Measurements from ENCODE around the gene IKBKG.

The IKBKG gene

DNA sequence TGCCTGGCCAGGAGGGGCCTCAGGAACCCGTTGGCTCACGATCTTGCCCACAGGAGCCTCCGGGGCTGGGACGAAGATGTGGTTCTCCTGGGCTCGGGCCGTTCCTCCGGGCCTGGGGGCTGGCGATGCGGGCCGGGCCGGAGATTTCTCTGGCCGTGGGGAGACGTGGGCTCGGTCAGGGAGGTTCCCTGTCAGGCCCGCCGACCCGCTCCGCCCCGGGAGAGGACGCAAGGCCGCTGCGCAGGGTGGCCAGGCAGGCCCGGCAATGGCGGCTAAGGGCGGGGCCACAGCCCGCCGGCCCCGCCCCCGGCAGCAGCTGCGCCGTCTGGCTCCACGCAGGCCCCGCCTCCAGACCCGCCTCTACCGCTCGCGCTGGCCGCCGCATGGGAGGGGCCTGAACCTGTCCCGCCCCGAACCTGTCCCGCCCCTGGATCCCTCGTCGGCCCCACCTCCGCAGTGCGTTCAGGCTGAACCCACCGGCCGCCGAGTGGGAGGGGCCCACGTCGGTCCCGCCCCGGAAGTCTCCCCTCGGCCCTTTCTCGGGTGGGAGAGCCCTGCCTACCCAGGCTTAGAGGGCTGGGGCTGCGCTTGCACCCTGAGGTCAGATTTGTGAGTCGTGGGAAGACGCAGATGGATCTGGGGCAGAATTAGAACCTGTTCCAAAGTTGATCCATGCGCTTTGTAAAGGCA, 31.3 kb upstream of the IKBKG start, which contains the start of gene FAM3A:
Gene FAM3A, minus strand, starts transcription at position 267 of the 690 bp plus-strand sequence. CDS start 460 bp downstream, outside the sequence.
- TF ChIP-seq, protein P1, sequence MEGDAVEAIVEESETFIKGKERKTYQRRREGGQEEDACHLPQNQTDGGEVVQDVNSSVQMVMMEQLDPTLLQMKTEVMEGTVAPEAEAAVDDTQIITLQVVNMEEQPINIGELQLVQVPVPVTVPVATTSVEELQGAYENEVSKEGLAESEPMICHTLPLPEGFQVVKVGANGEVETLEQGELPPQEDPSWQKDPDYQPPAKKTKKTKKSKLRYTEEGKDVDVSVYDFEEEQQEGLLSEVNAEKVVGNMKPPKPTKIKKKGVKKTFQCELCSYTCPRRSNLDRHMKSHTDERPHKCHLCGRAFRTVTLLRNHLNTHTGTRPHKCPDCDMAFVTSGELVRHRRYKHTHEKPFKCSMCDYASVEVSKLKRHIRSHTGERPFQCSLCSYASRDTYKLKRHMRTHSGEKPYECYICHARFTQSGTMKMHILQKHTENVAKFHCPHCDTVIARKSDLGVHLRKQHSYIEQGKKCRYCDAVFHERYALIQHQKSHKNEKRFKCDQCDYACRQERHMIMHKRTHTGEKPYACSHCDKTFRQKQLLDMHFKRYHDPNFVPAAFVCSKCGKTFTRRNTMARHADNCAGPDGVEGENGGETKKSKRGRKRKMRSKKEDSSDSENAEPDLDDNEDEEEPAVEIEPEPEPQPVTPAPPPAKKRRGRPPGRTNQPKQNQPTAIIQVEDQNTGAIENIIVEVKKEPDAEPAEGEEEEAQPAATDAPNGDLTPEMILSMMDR (IDR thresholded peaks at IDR 0.05; ENCODE audit: insufficient read depth, low read depth, low read length, missing control alignments): no peak
- DNase-seq (ENCODE audit: low read depth): peak; percentile 95
- H3K4me3 ChIP-seq (ENCODE audit: low read depth, low read length): peak within 1 kb of the TSS; percentile 83

DNA sequence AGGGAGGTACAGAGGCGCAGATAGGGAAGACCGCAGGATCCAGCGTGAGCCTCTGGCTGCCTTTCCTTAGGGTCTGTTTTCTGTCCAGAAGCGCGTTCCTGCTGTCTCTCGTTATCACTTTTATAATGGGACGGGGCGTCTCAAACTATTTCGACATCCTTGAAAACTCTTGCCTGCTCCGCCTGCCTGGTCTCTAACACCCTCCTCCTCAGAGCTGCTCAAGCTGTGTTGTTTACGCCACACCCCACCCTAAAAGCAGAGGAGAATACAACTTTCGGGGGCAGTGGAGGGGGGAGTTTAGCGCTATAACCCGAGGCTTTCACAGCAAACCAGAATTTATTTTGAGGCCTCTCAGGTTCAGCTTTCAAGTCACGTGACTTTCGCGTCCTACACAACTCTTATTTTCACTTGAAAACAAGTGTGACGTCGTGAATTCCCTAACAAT, 30.7 kb upstream of the IKBKG start:
- no peak for DNase-seq (ENCODE audit: low read depth)
- TF ChIP-seq, protein P1 (IDR thresholded peaks at IDR 0.05; ENCODE audit: insufficient read depth, low read depth, low read length, missing control alignments): no peak
- peak overlapping the region; percentile 74 for H3K4me3 ChIP-seq (ENCODE audit: low read depth, low read length)

DNA sequence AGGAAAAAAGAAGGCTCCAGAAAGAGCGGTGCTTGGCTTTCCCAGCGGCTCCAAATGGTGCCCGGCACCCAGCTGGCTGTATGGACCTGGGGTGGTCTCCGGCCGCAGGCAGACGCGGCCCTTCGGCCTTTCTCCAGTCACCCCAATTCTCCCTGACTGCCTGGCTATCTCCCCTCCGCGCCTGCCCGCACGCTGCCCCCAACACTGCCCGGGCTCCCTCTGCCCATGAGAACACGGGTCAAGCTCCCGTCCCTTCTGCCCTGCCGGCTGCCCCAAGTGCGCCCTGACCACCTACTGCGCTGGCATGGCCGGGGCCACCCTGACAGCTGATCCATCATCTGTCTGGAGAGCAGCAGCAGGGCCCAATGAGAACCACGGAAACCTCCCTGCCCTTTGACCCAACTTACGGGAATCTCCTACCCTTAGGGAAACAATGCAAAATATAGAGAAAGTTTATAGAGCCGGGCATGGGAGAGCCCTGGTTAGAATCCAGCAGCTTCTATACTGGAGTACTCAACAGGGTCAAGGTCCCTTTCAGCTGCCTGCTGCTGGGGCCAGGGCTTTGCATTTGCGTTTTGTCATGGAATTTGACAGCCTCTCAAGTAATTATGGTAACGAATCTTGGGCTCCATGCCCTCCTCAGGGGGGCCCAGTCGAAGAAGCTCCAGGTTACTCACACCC, 30.2 kb upstream of the IKBKG start:
- no peak for DNase-seq (ENCODE audit: low read depth)
- TF ChIP-seq, protein P1 (IDR thresholded peaks at IDR 0.05; ENCODE audit: insufficient read depth, low read depth, low read length, missing control alignments): no peak
- no peak overlapping the region for H3K4me3 ChIP-seq (ENCODE audit: low read depth, low read length)

DNA sequence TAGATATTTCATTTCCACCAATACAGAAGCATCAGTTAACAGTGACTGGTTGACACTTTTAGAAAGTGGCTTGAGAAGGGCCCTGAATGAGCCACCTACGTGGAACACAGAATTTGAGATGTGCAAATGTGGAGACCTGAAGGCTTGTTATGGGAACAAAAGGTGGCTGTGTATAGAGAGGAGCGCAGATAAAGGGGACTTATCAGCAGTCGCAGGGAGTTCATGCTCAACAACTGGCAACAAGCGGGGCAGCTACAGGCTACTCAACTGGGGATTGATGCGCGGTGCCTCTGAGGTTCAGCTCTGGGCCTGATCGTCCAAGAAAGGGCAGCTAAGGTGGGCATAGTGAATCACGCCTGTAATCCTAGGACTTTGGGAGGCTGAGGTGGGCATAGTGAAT, 28.0 kb upstream of the IKBKG start:
- no peak overlapping the region for H3K4me3 ChIP-seq (ENCODE audit: low read depth, low read length)
- no peak for DNase-seq (ENCODE audit: low read depth)
- TF ChIP-seq, protein P1 (IDR thresholded peaks at IDR 0.05; ENCODE audit: insufficient read depth, low read depth, low read length, missing control alignments): no peak

DNA sequence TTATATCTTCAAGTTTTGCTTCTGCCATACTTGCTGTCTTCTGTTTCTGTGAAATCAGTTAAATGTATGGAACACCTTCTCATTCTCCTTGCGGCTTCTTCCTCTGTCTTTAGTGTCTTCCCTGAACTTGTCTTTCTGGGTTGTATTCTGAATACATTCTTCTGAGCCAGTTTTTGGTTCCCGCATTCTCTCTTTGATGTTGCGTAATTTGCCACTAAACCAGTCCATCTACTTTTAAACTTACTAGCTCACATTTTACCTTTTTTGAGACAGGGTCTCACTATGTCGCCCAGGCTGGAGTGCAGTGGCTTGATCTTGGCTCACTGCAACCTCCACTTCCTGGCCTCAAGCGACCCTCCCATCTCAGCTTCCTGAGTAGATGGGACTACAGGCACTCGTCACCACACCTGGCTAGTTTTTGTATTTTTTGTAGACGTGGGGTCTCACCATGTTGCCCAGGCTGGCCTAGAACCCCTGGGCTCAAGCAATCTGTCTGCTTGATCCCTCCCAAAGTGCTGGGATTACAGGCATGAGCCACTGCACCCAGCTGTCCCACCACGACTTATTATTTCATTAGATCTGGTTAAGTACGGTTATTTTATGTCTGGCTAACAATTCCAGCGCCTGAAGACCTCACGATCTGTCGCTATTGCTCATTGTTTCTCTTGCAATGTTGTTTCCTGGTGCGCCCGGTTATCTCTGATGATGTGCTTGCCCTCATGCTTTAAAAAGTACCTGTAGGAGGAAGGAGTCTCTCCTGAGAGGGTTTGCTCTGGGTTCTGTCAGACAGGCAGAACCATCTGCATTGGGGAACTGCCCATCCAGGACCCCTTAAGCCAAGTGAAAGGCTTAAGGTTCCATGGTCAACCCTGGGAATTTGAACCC, 21.6 kb upstream of the IKBKG start:
- TF ChIP-seq, protein P1 (IDR thresholded peaks at IDR 0.05; ENCODE audit: insufficient read depth, low read depth, low read length, missing control alignments): no peak
- DNase-seq (ENCODE audit: low read depth): no peak
- no peak overlapping the region for H3K4me3 ChIP-seq (ENCODE audit: low read depth, low read length)

DNA sequence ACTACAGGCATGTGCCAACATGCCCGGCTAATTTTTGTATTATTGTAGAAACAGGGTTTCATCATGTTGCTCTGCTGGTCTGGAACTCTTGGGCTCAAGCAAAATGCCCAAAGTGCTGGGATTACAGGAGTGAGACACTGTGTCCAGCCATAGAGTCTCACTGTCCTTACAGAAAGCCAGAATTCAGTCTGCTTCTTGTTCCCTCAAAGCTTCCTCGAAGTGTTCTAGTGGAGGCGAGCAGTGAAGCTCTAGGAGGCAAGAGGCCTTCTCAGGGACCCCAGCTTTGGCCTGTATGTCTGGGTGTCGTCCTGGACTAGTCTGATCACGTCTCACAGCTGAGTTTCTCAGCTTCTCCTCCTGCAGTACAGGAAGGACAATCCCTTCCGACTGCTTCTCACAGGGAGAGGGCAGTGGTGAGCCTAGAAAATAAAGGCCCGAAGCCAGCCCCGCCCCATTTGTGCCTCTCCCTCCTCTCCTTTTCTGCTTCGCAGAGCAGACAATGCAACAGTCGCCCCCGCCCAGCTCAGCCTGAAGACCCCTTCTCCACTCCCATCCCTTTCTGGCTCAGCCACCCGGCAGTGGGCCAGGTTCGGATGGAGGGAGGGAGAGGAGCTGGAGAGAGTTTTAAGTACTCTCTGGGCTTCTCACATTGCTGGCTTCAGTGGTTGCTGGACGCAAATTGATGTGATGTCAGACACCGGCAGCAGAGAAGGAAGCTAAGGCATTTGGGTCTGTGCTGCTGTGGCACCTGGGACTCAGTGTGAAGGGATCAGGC, 20.3 kb upstream of the IKBKG start:
- TF ChIP-seq, protein P1 (IDR thresholded peaks at IDR 0.05; ENCODE audit: insufficient read depth, low read depth, low read length, missing control alignments): peak; percentile 45
- DNase-seq (ENCODE audit: low read depth): peak; percentile 76
- peak overlapping the region; percentile 46 for H3K4me3 ChIP-seq (ENCODE audit: low read depth, low read length)
